Measurements from ENCODE around the gene CD247.

- no peak for TF ChIP-seq GATA3 (IDR thresholded peaks at IDR 0.05; ENCODE audit: low read depth, low read length)
- no peak for TF ChIP-seq GATA2 (IDR thresholded peaks at IDR 0.05; ENCODE audit: low read depth, low read length)
These were observed 45.4 kb upstream of the CD247 start for GRCh38 chr1:167563579-167564246.
